ENCODE results near the gene KIF21A.

GRCh38 chr12:39300799-39301198 is 142.1 kb downstream of the KIF21A start:
- TF ChIP-seq REST (IDR thresholded peaks at IDR 0.05; ENCODE audit: insufficient read depth in 1 of 2, low read depth in 2 of 2, low read length in 2 of 2) = no peak
- TF ChIP-seq POLR2AphosphoS5 (IDR thresholded peaks at IDR 0.05; ENCODE audit: low read depth, low read length) = no peak
- no peak for TF ChIP-seq TAF1 (IDR thresholded peaks at IDR 0.05; ENCODE audit: borderline replicate concordance, insufficient read depth, low read length)
- TF ChIP-seq SIN3A (IDR thresholded peaks at IDR 0.05; ENCODE audit: borderline replicate concordance, insufficient read depth, low read length) = no peak
